HG02763 (cell line): ENCODE measurements around the gene SLC25A21.

Source experiments
- ATAC-seq: cut with Tn5 transposase; IDR thresholded peaks from one replicate; pipeline ENCODE4 v1.9.1; 2021; ENCODE audit warnings: mild to moderate bottlenecking, moderate library complexity; ENCODE audit not compliant: unreplicated experiment

SLC25A21 gene

DNA sequence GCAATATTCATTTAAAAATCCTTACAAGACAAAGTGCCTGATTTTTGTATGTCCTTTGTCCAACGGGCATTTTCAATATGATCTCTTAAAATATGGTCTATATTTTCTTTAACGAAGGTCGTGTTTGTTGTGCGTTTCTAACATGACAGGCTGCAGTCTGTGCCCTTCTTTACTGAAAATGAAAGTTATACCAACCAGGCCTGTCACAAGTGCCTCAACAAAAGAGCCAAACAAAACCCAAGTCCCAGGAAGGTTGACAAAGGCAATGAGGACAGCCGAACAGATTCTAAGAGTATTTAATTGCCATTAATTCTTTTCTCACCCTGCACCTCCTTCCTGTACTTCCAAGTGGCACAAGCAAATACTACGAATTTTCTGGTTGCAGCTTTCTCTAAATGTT, 496.8 kb downstream of the SLC25A21 start:
- no peak for ATAC-seq

DNA sequence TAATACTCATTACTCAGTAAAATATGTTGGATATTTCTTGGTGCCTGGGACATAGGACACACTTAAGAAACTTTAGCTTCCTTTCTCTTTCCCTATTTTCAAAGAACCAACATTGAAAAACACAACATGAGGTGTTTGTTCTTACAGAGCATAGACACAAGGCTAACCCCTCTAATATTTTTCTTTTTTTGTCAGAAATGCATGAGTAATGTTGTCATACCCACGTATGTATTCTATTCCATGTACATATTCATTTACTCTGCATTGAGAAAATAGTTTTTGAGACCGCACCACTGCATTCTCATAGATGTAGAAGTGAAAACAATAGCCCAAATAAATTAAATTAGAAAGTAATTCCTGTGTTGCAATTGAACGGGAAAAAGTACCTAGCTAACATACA, 497.7 kb downstream of the SLC25A21 start:
- ATAC-seq: no peak

DNA sequence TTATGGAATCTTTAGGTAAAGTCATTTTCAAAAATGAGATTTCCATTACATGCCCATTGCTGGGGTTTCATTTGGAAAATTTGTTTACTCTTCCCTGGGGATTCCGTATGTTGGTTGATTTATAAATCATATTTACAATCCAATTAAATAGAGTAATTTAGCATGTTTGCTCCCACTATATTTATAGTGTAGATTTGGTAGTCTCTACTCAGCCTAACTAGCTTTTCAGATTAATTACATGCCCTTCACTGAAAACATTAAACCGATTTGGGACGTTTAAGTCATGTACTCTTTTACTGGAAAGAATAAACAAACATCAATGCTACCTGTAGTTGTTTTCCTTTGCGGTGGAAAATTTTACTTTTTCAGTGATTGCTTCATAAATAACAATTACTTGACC, 500.3 kb downstream of the SLC25A21 start:
- no peak for ATAC-seq

DNA sequence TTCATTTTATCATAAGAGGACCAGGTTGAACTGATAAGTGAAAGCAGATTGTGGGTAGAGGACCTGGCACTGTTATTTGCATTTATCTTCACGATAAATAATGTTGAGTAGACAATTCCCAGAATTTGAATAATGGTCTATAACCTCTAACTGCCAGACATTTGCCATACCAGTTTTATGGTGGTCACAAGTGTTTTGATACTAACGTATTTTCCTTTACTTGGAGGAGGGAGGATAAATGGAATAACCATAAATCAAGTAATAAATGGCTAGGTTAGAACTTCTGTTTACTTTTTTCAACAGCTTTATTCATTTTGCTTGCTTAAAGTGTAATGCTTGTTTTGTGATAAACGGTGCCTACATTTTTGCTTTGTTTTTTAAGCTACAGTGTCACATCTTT, 501.3 kb downstream of the SLC25A21 start:
- ATAC-seq: no peak

DNA sequence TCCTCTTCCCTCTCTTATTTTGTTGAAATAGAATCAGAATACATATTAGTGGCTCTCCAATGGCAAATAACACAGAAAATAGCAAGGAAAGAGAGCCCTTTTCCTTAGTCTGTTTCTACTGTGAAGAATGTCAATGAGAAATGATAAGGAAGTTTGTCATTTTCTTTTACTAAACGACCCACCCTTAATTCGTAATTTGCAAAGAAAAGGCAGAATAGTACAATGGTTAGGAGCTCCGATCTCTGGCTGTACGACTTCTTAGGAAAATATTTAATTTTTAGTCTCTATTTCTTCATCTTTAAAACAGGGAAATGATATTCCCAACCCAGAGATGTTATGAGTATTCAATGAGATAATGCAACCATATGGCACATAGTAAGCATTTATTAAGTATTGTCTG, 504.7 kb downstream of the SLC25A21 start:
- no peak for ATAC-seq

DNA sequence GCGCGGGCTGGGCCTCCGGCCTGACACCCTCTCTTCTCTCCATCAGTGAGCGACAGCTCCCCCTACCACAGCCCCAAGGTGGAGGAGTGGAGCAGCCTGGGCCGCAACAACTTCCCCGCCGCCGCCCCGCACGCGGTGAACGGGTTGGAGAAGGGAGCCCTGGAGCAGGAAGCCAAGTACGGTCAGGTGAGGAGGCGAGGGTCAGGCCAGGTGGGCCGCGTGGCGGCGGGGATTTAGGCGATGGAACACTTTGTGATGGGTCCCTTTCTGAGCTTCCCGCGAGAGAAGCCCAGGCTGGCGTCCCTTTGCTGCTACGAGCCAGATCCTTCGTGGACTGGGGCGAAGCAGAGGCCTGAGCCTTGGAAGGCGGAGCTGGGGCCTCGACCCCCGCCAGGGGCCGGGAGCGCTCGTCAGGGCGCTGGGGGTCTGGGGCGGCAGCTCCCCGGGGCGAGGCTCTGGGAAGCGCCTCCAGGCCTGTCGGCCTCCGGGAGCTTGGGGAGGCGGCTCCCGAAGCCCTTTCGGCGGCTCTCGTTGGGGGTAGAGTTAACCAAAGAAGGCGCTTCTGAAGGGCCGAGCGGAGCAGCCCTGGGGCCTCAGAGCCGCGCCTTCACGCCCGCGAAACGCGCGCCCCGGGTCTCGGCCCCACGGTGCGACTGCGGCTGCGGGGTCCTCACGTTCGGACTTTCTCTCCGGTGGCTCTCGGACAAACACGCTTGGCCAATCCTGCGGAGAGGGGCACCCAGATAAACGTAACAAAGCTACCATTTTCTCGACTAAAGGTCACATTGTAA, 505.8 kb downstream of the SLC25A21 start:
- no peak for ATAC-seq

DNA sequence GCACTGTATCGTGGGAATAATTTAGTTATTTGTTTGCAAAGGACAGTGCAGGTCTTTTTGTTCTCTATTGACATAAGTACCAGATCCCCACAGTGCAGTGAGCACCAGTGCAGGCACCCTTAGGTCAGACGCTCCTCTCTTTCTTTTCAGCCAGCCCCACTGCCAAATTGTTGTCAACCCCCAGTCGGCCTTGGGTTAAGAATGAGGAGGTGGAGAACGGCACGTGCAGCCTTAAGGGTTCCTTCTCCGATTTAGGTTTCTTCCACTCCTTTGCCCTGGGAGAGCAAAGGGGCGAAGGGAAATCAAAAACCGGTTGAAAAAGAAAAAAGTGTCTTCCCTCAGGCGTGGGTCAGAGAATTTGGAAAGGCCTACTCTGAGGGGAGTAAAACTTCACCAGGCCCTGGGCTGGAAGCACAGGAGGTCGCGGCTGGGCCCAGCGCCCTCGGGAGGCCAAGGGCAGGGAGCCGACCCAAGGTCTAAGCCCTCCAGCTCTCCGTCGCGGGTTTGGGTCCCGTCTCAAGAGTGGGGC, 506.5 kb downstream of the SLC25A21 start:
- ATAC-seq: no peak

DNA sequence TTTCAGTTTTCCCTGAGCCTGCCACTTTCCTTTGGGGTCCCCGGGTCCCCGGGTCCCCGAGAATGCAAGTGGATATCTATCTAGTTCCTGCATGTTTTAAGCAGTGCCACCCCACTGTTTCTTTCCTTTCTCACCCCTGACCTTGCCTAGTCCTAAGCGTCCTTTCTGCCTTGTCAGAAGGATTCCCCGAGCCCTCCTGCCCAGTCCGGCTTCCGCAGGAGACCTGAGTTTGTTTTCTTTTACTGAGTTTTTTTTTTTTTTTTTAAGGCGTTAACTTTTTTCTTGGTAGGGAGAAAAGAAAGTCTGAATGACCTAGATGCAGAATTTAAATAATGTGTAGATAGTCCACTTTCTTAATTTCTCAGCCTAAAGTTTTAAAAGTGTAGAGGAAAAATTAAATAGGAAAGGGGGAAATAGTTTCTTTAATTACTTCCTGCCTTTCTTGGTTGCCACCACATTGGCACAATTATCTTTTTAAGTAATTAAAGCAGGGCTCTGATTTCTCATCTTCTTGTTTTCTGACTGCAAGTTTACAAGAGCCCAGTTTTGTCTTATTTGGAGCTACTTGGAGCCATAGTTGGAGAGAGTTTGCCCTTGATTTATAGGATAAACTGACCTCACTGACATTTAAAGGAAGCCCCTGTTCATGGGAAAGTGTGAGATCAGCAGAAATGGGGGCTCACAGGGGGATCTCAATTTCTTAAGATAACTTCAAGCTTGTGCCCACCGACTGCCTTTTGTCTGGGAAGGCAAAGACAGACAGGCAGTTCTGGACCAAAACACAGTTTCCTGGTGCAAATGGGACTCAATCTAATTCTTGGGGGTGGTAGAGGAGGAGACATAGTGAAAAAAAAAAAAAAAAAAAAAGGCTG, 507.8 kb downstream of the SLC25A21 start:
- ATAC-seq: no peak

DNA sequence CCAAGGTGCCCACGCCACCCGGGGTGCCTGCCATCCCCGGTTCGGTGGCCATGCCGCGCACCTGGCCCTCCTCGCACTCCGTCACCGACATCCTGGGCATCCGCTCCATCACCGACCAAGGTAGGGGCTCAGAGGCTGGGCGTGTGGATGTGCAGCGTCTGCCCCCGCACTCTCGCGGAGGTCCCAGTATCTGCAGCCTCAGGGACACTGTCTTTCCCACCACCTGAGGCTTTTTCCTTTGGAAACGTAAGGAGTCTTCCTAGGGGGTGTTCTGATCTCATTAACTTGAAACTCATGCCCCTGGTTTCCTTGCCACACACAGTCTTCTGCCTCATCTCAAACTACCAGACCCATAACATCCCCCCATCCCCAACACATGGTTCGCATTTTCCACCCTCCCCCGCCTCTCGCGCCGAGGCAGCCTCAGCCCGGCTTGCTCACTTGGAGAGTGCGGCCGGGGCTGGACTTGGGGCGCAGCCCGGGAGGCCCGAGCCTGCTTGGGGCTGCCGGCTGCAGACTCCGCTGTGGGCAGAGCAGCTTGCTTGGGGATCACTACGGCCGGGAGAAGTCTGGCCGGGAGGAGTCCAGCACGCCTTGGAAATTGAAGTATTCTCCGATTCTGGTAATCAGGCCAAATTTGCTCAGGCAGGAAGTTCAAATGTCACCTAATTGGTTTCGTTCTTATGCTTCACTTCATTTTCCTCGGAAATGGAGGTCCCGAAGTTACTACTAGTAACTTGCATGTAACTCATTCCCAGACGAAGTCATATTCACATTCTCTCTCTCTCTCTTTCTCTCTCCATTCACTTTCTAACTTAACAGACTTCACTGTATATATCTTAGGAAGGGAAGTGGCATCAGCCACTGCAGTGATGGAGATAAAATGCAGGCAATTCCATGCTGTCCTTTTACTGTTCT, 508.7 kb downstream of the SLC25A21 start:
- no peak for ATAC-seq

DNA sequence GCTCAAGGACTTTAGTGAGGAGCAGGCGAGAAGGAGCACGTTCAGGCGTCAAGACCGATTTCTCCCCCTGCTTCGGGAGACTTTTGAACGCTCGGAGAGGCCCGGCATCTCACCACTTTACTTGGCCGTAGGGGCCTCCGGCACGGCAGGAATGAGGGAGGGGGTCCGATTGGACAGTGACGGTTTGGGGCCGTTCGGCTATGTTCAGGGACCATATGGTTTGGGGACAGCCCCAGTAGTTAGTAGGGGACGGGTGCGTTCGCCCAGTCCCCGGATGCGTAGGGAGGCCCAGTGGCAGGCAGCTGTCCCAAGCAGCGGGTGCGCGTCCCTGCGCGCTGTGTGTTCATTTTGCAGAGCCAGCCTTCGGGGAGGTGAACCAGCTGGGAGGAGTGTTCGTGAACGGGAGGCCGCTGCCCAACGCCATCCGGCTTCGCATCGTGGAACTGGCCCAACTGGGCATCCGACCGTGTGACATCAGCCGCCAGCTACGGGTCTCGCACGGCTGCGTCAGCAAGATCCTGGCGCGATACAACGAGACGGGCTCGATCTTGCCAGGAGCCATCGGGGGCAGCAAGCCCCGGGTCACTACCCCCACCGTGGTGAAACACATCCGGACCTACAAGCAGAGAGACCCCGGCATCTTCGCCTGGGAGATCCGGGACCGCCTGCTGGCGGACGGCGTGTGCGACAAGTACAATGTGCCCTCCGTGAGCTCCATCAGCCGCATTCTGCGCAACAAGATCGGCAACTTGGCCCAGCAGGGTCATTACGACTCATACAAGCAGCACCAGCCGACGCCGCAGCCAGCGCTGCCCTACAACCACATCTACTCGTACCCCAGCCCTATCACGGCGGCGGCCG, 509.6 kb downstream of the SLC25A21 start:
- ATAC-seq: no peak

DNA sequence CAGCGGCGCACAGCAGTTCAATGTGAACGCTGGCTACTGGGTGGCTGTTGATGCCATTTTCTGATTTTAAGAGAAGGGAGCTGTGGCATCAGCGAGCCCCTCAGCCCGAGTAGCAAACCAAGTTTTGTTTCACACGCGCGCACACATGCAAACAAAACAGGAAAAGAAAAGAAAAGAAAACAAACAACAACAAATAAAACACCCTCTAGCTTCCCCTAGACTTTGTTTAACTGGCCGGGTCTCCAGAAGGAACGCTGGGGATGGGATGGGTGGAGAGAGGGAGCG, 510.2 kb downstream of the SLC25A21 start:
- ATAC-seq: no peak

DNA sequence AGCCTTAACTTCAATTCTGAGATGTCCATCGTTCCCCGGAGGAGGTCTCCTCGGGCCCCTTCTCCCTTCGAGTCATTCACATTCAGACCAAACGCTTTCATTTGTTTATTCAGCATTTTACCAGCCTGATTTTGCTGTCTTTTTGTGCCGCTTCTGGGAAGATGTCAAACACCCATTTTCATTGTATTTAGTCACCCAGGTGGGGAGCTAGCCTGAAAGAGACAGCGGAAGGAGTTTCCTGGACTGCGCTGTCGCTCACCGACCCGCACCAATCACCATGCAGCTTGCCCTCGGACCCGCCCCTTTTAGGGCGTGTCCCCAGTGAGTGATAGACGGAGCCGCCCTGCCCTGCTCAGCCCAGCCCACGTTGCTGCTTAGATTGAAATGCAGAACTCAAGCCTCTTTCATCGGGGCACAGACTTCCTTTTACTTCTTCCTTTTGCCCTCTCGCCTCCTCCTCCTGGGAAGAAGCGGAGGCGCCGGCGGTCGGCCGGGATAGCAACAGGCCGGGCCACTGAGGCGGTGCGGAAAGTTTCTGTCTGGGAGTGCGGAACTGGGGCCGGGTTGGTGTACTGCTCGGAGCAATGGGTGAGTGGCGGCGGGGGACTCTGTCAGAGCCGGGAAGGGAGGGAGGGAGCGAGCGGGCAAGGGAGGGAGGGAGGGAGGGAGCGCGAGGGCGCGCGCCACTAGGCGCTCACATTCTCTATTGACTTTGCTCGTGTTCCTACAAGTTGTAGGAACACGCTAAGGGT, 510.7 kb downstream of the SLC25A21 start, which contains the start of gene PAX9:
PAX9 (plus strand) TSS at position 355 of the 752 bp plus-strand sequence; CDS start at position 585, 230 bp downstream.
- no peak for ATAC-seq

DNA sequence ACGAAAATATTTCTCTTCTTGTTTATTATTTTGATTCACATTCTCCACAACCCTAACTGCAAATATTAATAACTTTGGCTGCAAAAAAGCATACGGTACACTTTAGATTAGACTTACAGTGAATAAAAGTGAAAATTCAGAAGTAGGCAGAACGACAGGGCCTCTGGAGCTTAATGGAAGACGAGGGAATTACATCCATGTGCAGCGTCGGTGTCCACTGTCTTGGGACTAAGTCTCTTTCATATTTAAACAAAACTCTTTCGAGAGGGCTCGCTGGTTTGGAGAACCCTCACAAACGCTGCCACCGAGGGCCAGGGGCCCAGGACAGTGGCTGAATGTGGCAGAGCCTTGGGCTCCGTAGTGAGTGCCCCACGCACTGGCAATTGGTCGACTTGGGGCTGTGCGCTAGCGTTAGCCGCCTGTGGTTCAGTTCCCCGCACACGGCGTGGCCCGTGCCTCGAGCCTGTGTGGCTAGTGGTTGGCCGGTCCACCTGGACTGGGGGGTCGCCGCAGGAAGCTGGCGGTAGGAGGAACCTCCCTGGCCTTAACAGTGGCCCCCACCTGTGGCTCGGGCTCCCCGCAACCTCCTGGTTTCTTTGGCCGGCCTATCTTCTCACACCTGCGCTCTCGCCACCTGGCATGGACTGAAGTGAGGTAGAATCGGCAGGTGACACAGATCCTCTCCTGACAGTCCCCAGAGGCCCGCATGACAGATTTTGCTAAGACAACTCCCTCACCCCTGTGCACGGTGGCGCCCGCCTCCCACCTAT, 511.5 kb downstream of the SLC25A21 start:
- no peak for ATAC-seq

DNA sequence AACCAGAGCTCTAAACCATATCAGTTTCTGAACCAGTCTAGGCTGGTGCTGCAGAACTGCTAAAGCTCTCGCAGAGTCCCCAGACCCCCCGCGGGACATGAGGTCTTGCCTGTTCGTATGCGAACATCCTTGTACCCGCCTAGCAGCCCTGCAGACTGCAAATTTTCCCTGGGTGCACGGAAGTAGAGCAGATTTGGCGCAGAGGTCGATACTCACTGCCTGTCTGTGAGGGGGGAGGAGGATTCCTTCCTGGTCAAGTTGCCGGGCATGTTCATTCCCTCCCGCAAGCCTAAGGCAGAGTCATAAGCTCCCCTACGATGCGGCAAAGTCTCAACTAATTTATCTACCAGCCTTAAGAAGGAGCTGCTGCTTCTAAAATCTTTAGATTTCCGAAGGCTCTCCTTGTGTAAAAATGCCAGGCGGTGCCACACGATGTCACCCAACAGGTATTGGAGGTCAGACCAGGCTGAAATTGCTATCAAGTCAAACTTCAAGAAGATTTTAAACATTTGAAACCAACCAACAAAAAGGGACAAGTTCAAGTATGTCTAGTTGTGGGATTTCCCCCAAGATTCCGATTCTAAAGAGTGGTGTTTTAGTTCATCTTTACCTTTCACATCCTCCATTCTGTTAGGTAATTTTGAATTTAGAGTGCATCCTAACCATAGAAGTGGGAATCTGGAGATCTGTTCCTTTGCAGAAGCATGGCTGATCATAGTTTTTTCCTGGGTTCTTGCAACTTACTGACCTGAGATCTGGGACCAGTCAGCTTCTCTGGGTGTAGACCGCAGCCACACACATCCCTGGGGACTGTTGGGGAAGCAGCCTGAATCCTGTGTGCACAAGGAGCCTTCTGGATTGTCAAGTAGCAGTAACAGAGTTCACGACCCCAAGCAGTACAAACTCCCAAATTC, 512.3 kb downstream of the SLC25A21 start:
- no peak for ATAC-seq

DNA sequence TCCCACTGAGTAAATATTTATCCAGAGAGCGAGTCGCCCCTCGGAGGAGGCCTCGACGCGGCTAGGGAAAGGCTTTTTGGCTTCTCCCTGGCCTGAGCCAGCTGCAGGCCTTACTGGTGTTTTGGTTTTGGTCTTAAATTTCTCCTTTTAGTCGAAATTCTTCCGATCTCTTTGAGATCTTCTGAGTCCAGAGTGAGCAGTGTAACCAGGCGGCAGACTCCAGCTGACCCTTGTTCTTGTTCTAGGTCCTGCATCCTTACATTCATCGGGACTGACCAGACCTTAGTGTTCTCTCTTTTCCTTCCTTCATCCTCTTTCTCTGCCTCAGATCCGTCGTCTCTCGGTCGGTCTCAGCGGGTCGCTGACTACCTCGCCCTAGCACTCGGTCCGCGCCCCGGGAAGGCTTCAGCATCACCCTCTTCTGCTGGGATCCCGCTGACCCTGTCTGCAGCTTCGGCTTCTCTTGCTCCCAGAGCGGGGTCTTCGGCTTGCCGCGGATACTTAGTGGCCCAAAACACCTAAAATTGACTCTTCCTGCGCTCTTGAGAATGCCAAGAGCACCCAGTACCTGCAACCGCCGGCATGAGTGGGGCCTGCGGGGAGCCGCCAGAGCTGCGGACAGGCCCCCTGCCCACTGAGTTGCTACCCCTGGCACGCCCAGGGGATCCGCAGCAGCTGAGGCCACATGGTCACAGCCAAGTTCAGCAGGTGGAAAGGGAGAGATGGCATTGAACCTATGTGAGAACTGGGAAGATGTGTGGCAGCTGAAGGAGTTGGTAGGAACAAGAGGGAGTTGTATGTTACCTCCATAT, 513.2 kb downstream of the SLC25A21 start:
- ATAC-seq: no peak

DNA sequence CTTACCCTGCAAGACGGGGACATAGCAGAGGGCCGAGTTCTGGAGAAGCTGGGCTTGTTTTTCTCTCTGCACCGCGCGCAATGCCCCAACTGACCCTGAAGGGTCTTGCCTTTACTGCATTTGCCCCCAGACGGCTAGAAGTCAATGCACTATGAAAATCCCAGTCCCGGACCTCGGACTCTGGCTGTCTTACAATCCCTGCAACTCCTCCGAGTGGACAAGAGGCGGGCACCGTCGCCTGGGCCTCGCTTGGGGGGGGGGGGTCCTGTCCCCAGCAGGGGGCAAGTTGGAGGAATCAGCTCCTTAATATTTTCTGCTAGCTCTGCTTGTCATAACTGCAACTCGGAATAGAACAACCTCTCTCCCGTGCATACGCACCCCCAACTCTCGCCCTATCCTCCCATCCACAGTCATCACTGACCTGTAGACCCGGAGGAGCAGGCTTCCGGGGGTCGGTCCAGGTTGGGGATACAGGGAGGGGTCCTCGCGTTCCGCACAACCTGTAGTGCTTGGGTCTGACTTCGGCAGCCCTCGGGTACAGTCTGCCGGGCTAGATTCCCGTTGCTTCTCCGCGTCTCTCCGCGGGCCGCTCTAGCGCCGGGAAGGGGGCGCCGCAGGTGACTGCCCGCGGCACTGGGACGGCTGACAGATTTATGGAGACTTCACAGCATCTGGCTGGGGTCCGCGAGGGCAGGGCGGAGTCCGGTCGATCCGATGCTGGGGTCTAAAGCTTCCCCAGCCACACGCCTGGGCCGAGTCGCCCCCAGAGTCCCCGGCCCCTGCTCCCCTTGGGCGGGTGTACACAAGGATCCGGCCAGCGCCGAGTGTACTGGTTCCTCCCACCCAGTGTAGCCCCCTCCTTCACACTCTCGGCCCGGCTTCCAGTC, 514.0 kb downstream of the SLC25A21 start:
- ATAC-seq: no peak
